ENCODE results near the gene EXOC8.

DNA sequence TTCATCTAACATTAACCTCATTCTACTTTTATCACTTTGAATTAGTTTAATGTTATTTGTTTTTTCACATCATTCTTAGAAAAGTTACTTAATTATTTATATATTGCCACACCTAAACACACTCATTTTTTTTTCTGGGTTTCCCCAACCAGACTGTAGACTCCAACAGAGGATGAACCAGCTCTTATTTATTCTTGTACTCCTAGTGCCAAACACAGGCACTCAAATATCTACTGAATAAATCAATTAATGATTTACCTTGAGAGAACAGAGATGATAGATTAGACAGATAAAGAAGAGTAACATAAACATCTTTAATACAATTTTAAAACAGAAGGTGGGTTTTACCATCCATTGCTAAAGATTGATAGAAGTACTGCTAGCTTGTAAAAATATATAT lies 48.8 kb upstream of the EXOC8 start:
- TF ChIP-seq POLR2A (IDR thresholded peaks at IDR 0.05), result no peak
- TF ChIP-seq, protein P1, sequence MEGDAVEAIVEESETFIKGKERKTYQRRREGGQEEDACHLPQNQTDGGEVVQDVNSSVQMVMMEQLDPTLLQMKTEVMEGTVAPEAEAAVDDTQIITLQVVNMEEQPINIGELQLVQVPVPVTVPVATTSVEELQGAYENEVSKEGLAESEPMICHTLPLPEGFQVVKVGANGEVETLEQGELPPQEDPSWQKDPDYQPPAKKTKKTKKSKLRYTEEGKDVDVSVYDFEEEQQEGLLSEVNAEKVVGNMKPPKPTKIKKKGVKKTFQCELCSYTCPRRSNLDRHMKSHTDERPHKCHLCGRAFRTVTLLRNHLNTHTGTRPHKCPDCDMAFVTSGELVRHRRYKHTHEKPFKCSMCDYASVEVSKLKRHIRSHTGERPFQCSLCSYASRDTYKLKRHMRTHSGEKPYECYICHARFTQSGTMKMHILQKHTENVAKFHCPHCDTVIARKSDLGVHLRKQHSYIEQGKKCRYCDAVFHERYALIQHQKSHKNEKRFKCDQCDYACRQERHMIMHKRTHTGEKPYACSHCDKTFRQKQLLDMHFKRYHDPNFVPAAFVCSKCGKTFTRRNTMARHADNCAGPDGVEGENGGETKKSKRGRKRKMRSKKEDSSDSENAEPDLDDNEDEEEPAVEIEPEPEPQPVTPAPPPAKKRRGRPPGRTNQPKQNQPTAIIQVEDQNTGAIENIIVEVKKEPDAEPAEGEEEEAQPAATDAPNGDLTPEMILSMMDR (IDR thresholded peaks at IDR 0.05), result no peak

Measured in uterus (tissue), 2 donors.